A673 (cell line): ENCODE measurements around the gene EFNA5. TPM values are rescaled to one million over a fixed set of nuclear protein-coding genes. Genes with fewer than 3 reads are reported as not detected.

Experiments
- BruUV-seq: library from RNA; stranded (reverse); fragments of 400-500 nt; replicated peaks from 2 replicates; lab custom pipeline; 2021; lab: Mats Ljungman, UMichigan
- CTCF ChIA-PET: fragments of 300-600 bp; sonication (Branson Sonifier 250); formaldehyde crosslinking; loops from one replicate; lab custom pipeline; 2022; ENCODE audit warnings: antibody characterized with exemption; lab: Charles Lee
- POLR2A ChIA-PET: fragments of 300-600 bp; sonication (Branson Sonifier 250); formaldehyde crosslinking; loops from one replicate; lab custom pipeline; 2022; ENCODE audit warnings: antibody characterized with exemption; ENCODE audit not compliant: low non-redundant PET; lab: Charles Lee
- DNase-seq: peaks from one replicate; pipeline ENCODE4 v3.0.0-alpha.2; 2015; ENCODE audit warnings: low spot score
- H3K27ac ChIP-seq: fragments of 200-600 bp; sonication (generic); 2 replicates; pipeline ENCODE4 v1.5.1; 2016; ENCODE audit warnings: mixed run types, low read depth, mild to moderate bottlenecking, mixed read lengths, antibody characterized with exemption, low read length; ENCODE audit not compliant: poor library complexity, severe bottlenecking
- H3K27me3 ChIP-seq: fragments of 200-600 bp; sonication (generic); replicated peaks from 2 replicates; pipeline ENCODE4 v1.6.1; 2017; ENCODE audit warnings: mixed run types, low read depth, mild to moderate bottlenecking, mixed read lengths, antibody characterized with exemption, low read length; ENCODE audit not compliant: insufficient read depth, poor library complexity
- H3K36me3 ChIP-seq: fragments of 200-600 bp; sonication (generic); 2 replicates; pipeline ENCODE4 v1.6.1; 2016; ENCODE audit warnings: mixed run types, mild to moderate bottlenecking, mixed read lengths, antibody characterized with exemption, low read length; ENCODE audit not compliant: insufficient read depth, poor library complexity, severe bottlenecking
- H3K4me1 ChIP-seq: fragments of 200-600 bp; sonication (generic); 2 replicates; pipeline ENCODE4 v1.6.1; 2017; ENCODE audit warnings: mixed run types, mild to moderate bottlenecking, mixed read lengths, antibody characterized with exemption, low read length; ENCODE audit not compliant: insufficient read depth, poor library complexity, severe bottlenecking
- H3K4me3 ChIP-seq: fragments of 200-600 bp; sonication (generic); 2 replicates; pipeline ENCODE4 v1.5.1; 2016; ENCODE audit warnings: low read depth, mixed run types, mild to moderate bottlenecking, mixed read lengths, low read length; ENCODE audit not compliant: poor library complexity, severe bottlenecking
- H3K9me3 ChIP-seq: fragments of 200-600 bp; sonication (generic); 2 replicates; pipeline ENCODE4 v1.6.1; 2016; ENCODE audit warnings: mixed run types, low read depth, mild to moderate bottlenecking, mixed read lengths, antibody characterized with exemption, low read length; ENCODE audit not compliant: poor library complexity, severe bottlenecking
- EZH2 ChIP-seq: fragments of 200-600 bp; sonication (generic); IDR thresholded peaks from 2 replicates; pipeline ENCODE4 v1.6.1; 2017; ENCODE audit warnings: borderline replicate concordance, low read depth, mild to moderate bottlenecking, mixed read lengths, antibody characterized with exemption, low read length; ENCODE audit not compliant: poor library complexity, severe bottlenecking
- intact Hi-C: fragments of 100-400 bp; cut with micrococcal nuclease; formaldehyde crosslinking; loops from one replicate; pipeline ENCODE4 v1.10.0; 2022; ENCODE audit not compliant: unreplicated experiment
- total RNA-seq: library from RNA; stranded (reverse); gene quantifications from 2 replicates; pipeline ENCODE4 v1.2.3, GENCODE V29; 2021
- TF ChIP-seq, protein P1 (sequence below): fragments of 300-800, 200-600 bp; sonication (generic); conservative IDR thresholded peaks from 2 replicates; pipeline ENCODE4 v1.5.1; 2017; ENCODE audit warnings: low read depth, mild to moderate bottlenecking, antibody characterized with exemption, low read length, moderate library complexity, mixed read lengths

Gene EFNA5
- total RNA-seq, 1 experiment from 2014 or later = 16.7 TPM

DNA sequence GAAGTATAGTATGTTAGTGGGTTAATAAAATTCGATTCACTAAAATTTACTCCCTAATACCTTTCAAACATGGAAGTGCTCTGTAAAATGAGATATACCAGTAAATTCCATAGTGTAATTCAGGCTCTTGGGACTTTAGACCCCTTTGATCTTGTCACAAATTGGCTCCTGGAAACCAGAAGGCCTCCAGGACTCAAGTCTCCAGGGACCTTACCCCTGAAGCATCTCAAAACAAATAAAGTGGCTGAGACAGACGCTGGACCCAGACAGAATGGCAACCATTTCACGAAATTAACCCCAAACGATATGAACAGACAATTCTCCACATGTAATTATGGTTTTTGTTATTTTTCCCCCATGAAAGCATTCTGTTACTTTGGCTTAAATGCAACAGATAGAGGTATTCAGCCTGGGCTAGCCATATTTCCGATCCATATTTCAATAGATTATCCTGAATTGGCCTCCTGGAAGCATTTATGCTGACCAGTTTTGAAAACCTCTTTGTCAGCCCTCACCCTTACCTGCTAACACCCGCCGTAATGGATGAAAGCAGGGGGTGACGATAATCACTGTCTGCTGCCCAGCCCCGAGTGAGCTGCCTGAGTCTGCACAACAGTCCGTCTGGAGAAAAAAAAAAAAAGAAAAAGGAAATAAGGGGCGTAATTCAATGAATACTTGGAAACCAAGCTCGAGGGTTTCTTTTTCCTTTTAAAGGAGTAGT lies 34.1 kb upstream of the EFNA5 start:
- Histone ChIP-seq H3K27me3 (peaks cover 5% of the 10 kb centered on the region), H3K4me1 (no peaks in the 10 kb centered on the region), H3K4me3 (no peak overlapping the region), H3K27ac (no peak overlapping the region), H3K9me3 (no peaks in the 10 kb centered on the region), H3K36me3 (no peaks in the 10 kb centered on the region)
- BruUV-seq = no TSS peak
- POLR2A ChIA-PET = no interaction called here
- CTCF ChIA-PET = no interaction called here
- TF ChIP-seq, protein P1, sequence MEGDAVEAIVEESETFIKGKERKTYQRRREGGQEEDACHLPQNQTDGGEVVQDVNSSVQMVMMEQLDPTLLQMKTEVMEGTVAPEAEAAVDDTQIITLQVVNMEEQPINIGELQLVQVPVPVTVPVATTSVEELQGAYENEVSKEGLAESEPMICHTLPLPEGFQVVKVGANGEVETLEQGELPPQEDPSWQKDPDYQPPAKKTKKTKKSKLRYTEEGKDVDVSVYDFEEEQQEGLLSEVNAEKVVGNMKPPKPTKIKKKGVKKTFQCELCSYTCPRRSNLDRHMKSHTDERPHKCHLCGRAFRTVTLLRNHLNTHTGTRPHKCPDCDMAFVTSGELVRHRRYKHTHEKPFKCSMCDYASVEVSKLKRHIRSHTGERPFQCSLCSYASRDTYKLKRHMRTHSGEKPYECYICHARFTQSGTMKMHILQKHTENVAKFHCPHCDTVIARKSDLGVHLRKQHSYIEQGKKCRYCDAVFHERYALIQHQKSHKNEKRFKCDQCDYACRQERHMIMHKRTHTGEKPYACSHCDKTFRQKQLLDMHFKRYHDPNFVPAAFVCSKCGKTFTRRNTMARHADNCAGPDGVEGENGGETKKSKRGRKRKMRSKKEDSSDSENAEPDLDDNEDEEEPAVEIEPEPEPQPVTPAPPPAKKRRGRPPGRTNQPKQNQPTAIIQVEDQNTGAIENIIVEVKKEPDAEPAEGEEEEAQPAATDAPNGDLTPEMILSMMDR = no peak
- no peak for TF ChIP-seq EZH2
- intact Hi-C loops = no loop called here
- DNase-seq = no peak

DNA sequence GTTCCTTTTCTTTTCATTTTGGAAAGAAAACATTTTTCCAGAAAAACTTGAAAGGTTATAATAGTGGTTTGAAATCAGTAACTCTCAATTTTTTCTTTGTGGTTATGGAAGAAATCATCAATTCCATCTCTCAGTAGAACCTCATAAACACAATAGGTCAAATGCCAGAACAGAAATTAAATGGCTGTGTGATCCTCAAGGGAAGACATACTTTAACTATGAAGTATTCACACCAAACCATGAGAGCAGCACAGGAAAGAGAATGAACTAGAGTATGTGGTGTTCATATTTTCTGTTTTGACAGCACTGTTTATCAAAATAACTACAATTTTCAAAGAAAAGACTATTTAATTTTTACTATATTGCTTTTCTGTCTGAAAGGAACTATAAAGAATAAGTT lies 29.7 kb upstream of the EFNA5 start:
- Histone ChIP-seq H3K4me3 (no peak overlapping the region), H3K27me3 (peaks cover 5% of the 10 kb centered on the region), H3K36me3 (no peaks in the 10 kb centered on the region), H3K27ac (no peak overlapping the region), H3K4me1 (no peaks in the 10 kb centered on the region), H3K9me3 (no peaks in the 10 kb centered on the region)
- no TSS peak for BruUV-seq
- ChIA-PET POLR2A (no interaction called here), CTCF (no interaction called here)
- intact Hi-C loops = no loop called here
- DNase-seq = no peak
- no peak for TF ChIP-seq EZH2
- TF ChIP-seq, protein P1 = no peak

DNA sequence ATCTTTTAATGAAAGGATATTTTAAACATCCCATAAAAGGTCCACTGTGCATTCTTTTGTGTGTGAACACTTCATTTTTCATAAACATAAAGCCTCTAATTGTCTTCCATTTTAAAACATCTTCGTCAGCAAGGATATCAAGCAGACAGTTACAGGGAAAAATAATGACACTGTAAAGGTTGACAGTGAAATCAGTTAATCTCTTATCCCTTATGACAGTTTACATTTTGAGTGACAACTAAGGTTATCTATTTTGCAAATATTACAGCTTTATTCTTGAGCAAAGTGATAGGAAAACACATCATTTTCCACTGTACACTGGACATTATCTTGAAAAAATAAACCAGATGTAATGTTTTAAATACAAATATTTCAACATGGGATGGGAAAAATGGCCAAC lies 28.7 kb upstream of the EFNA5 start:
- BruUV-seq = no TSS peak
- Histone ChIP-seq H3K27ac (no peak overlapping the region), H3K4me1 (no peaks in the 10 kb centered on the region), H3K4me3 (no peak overlapping the region), H3K9me3 (no peaks in the 10 kb centered on the region), H3K27me3 (peaks cover 5% of the 10 kb centered on the region), H3K36me3 (no peaks in the 10 kb centered on the region)
- POLR2A ChIA-PET = no interaction called here
- CTCF ChIA-PET = no interaction called here
- intact Hi-C loops = no loop called here
- TF ChIP-seq, protein P1 = no peak
- no peak for TF ChIP-seq EZH2
- DNase-seq = no peak
